GM12878 (cell line): Measurements from ENCODE around the gene GPC3. TPM values are rescaled to one million over a fixed set of nuclear protein-coding genes. Genes with fewer than 3 reads are reported as not detected.

Source experiments
- ATAC-seq: fragments of 200-7000 bp; cut with Tn5 transposase; 3 replicates; pipeline ENCODE4 v1.9.1; 2020; ENCODE audit warnings: mild to moderate bottlenecking, moderate library complexity
- BruUV-seq: library from RNA; stranded (reverse); fragments of 400-500 nt; replicated peaks from 2 replicates; lab custom pipeline; 2021; lab: Mats Ljungman, UMichigan
- CTCF ChIA-PET: fragments of 300-600 bp; sonication (Branson Sonifier 250); formaldehyde crosslinking; extraction: SDS; loops from one replicate; lab custom pipeline; 2021; ENCODE audit warnings: inconsistent platforms; lab: Yijun Ruan, JAX
- POLR2A ChIA-PET: fragments of 350-600 bp; formaldehyde crosslinking; extraction: SDS; loops from one replicate; lab custom pipeline; 2021; ENCODE audit warnings: inconsistent platforms; lab: Charles Lee
- RAD21 ChIA-PET: fragments of 300-600 bp; sonication (Branson Sonifier 250); formaldehyde crosslinking; loops from one replicate; lab custom pipeline; 2023; ENCODE audit warnings: antibody characterized with exemption; ENCODE audit not compliant: unreplicated experiment; lab: Charles Lee
- SMC1A ChIA-PET: fragments of 300-600 bp; sonication (Branson Sonifier 250); formaldehyde crosslinking; loops from one replicate; lab custom pipeline; 2023; ENCODE audit not compliant: unreplicated experiment, uncharacterized antibody; lab: Charles Lee
- DNase-seq: peaks from one replicate; pipeline ENCODE4 v3.0.0-alpha.2; 2011; ENCODE audit warnings: low read depth, low spot score
- FAIRE-seq: peaks from 3 replicates; lab custom pipeline; 2011; peaks lifted over from hg19 to GRCh38; lab: Jason Lieb, UNC
- H2AFZ ChIP-seq: 2 replicates; pipeline ENCODE4 v1.6.0; 2011; ENCODE audit warnings: low read depth, low read length, control low read depth; ENCODE audit not compliant: control insufficient read depth
- H3K27ac ChIP-seq: 2 replicates; pipeline ENCODE4 v1.5.1; 2011; ENCODE audit warnings: control low read depth; ENCODE audit not compliant: control insufficient read depth, insufficient read depth
- H3K27me3 ChIP-seq, 2 experiments: replicated peaks in 1 of 2; 2 replicates each; pipeline versions ENCODE4 v1.6.0 to v1.6.1; 2011; ENCODE audit warnings: low read length in 1 of 2; ENCODE audit not compliant: control insufficient read depth in 2 of 2, insufficient read depth in 2 of 2
- H3K36me3 ChIP-seq, 2 experiments: 2 replicates each; pipeline ENCODE4 v1.5.1; 2011; ENCODE audit warnings: low read length in 1 of 2; ENCODE audit not compliant: control insufficient read depth in 2 of 2, insufficient read depth in 2 of 2
- H3K4me1 ChIP-seq: 2 replicates; pipeline ENCODE4 v1.6.1; 2011; ENCODE audit warnings: mild to moderate bottlenecking, low read length, moderate library complexity, mixed read lengths; ENCODE audit not compliant: control insufficient read depth, insufficient read depth
- H3K4me2 ChIP-seq: 2 replicates; pipeline ENCODE4 v1.6.0; 2011; ENCODE audit warnings: control low read depth; ENCODE audit not compliant: control insufficient read depth, insufficient read depth
- H3K4me3 ChIP-seq: fragments of 200-600 bp; sonication (generic); 2 replicates; pipeline ENCODE4 v1.5.1; 2016
- H3K79me2 ChIP-seq: 2 replicates; pipeline ENCODE4 v1.6.0; 2011; ENCODE audit warnings: low read length; ENCODE audit not compliant: control insufficient read depth, insufficient read depth
- H3K9ac ChIP-seq: 2 replicates; pipeline ENCODE4 v1.8.0; 2011; ENCODE audit warnings: low read length, control low read depth, mixed read lengths; ENCODE audit not compliant: control insufficient read depth, insufficient read depth
- H3K9me3 ChIP-seq: replicated peaks from 3 replicates; pipeline ENCODE4 v1.5.1; 2011; ENCODE audit warnings: mild to moderate bottlenecking, low read length; ENCODE audit not compliant: control insufficient read depth, insufficient read depth
- H4K20me1 ChIP-seq: 2 replicates; pipeline ENCODE4 v1.6.0; 2011; ENCODE audit not compliant: control insufficient read depth, insufficient read depth
- BCL3 ChIP-seq: IDR thresholded peaks from 2 replicates; pipeline ENCODE4 v1.6.1; 2011; ENCODE audit warnings: borderline replicate concordance, low read depth, mild to moderate bottlenecking, moderate library complexity, low read length; ENCODE audit not compliant: insufficient read depth, poor library complexity, severe bottlenecking
- CHD2 ChIP-seq: IDR thresholded peaks from 2 replicates; pipeline ENCODE4 v1.6.1; 2011; ENCODE audit warnings: low read depth, low read length, improper control_type of control experiment, borderline replicate concordance
- EED ChIP-seq: sonication (generic); IDR thresholded peaks from 2 replicates; pipeline ENCODE4 v1.6.1; 2016; ENCODE audit warnings: antibody characterized with exemption, low read depth
- ELK1 ChIP-seq: IDR thresholded peaks from 2 replicates; pipeline ENCODE4 v1.6.1; 2012; ENCODE audit warnings: low read depth, low read length, improper control_type of control experiment
- ETV6 ChIP-seq, 2 experiments: fragments of 450-650 bp in 1 of 2; IDR thresholded peaks in 1 of 2; conservative IDR thresholded peaks in 1 of 2; 2 replicates each; pipeline ENCODE4 v1.6.1; 2014; ENCODE audit warnings: antibody characterized with exemption in 1 of 2, borderline replicate concordance in 1 of 2, low read depth in 1 of 2, mild to moderate bottlenecking in 1 of 2, moderate library complexity in 1 of 2
- HDAC2 ChIP-seq: fragments of 200-600 bp; sonication (generic); IDR thresholded peaks from 2 replicates; pipeline ENCODE4 v1.6.1; 2017
- HDGF ChIP-seq: fragments of 450-650 bp; IDR thresholded peaks from 2 replicates; pipeline ENCODE4 v1.6.1; 2016; ENCODE audit warnings: antibody characterized with exemption
- KAT2A ChIP-seq: conservative IDR thresholded peaks from 2 replicates; pipeline ENCODE4 v1.6.1; 2011; ENCODE audit warnings: low read depth, low read length; ENCODE audit not compliant: control insufficient read depth
- NR2C1 ChIP-seq: fragments of 450-650 bp; IDR thresholded peaks from 2 replicates; pipeline ENCODE4 v1.6.1; 2017; ENCODE audit warnings: antibody characterized with exemption, mild to moderate bottlenecking, moderate library complexity
- RELA ChIP-seq: fragments of 450-650 bp; IDR thresholded peaks from 2 replicates; pipeline ENCODE4 v1.8.0; 2014; ENCODE audit warnings: borderline replicate concordance; ENCODE audit not compliant: partially characterized antibody
- ZNF217 ChIP-seq: fragments of 450-650 bp; IDR thresholded peaks from 2 replicates; pipeline ENCODE4 v1.6.1; 2017; ENCODE audit warnings: antibody characterized with exemption, mild to moderate bottlenecking
- WGBS: methylation state at CpG from one replicate; pipeline ENCODE4 v1.1.6; 2016; ENCODE audit warnings: low lambda C conversion rate; ENCODE audit not compliant: insufficient replicate concordance, insufficient coverage; ENCODE audit errors: missing lambda C conversion rate; 5-methylcytosine and 5-hydroxymethylcytosine counted together
- in situ Hi-C: fragments of 300-500 bp; cut with MboI; formaldehyde crosslinking; loops from 9 replicates; pipeline ENCODE4 v1.14.3; 2018; ENCODE audit warnings: mixed read lengths
- intact Hi-C: fragments of 100-400 bp; cut with micrococcal nuclease; formaldehyde crosslinking; loops from one replicate; pipeline ENCODE4 v1.14.2; 2022; ENCODE audit not compliant: unreplicated experiment
- polyA plus RNA-seq, 11 experiments: library from polyadenylated mRNA; depleted of rRNA in 4 of 11; unstranded in 6 of 11; stranded (reverse) in 5 of 11; fragments of >200 nt; fragmentation: Nextera tagmentation in 4 of 11; fragmentation: Illumina TruSeq in 1 of 11; extraction: Ambion mirVana in 4 of 11; extraction: Trizol in 1 of 11; gene quantifications; 1 replicate in 1 of 11; 2 replicates in 10 of 11; pipeline versions ENCODE4 v1.2.1 to v1.2.3, GENCODE V29; 2011 to 2016; ENCODE audit warnings: inconsistent platforms in 2 of 11, missing spikeins in 2 of 11, low read depth in 1 of 11
- total RNA-seq, 4 experiments: library from RNA; depleted of rRNA in 3 of 4; stranded (reverse); fragments of >200 nt in 3 of 4; fragmentation: Illumina TruSeq in 1 of 4; extraction: Trizol in 1 of 4; gene quantifications; 2 replicates each; pipeline versions ENCODE4 v1.2.1 to v1.2.3, GENCODE V29; 2013 to 2021

Gene GPC3
- total and polyA plus RNA-seq, 10 of the 15 experiments (the other 5 are each of a cell fraction or from before 2014, with no cell fraction given), result 0.09 to 0.82 TPM; not detected in 8

GRCh38 chrX:133602881-133603280 lies 382.5 kb downstream of the GPC3 start:
- ATAC-seq (no peak), DNase-seq (no peak), FAIRE-seq (no peak)
- H3K4me3 ChIP-seq, result no peak overlapping the region
- WGBS, result 1% methylated on average over 4 of the region's 4 CpGs
- H4K20me1 ChIP-seq, result no peaks in the 10 kb centered on the region
- no peaks in the 10 kb centered on the region for H3K4me1 ChIP-seq
- ChIA-PET RAD21 (no interaction called here), CTCF (no interaction called here), SMC1A (interaction anchor here (0.7 kb wide), 1 partner anchor 606 kb away, joined by 3 read pairs; no protein-coding TSS in a partner anchor), POLR2A (interaction anchor here (0.6 to 0.7 kb wide), 2 partner anchors 148 to 241 kb away, joined by 3 to 5 read pairs; no protein-coding TSS in a partner anchor)
- TF ChIP-seq HDGF, result no peak
- no peak for TF ChIP-seq CHD2
- no peak for TF ChIP-seq BCL3
- no peak for TF ChIP-seq KAT2A
- no peak for TF ChIP-seq ELK1
- TF ChIP-seq EED, result no peak
- no peak for TF ChIP-seq HDAC2
- TF ChIP-seq RELA, result no peak
- no peak for TF ChIP-seq ZNF217
- no peak for TF ChIP-seq NR2C1
- TF ChIP-seq ETV6 (conservative IDR thresholded peaks at IDR 0.05 in 1 of 2, IDR thresholded peaks at IDR 0.05 in 1 of 2; ENCODE audit: borderline replicate concordance in 1 of 2, low read depth in 1 of 2), result no peak
- intact Hi-C loops (no loop called here), in situ Hi-C loops (no loop called here)
- H3K9me3 ChIP-seq, result no peaks in the 10 kb centered on the region
- no peak overlapping the region for H2AFZ ChIP-seq
- H3K36me3 ChIP-seq, result no peaks in the 10 kb centered on the region
- no peak overlapping the region for H3K9ac ChIP-seq
- H3K79me2 ChIP-seq, result no peaks in the 10 kb centered on the region
- no peaks in the 10 kb centered on the region for H3K27me3 ChIP-seq
- no TSS peak for BruUV-seq
- no peak overlapping the region for H3K4me2 ChIP-seq
- H3K27ac ChIP-seq, result no peak overlapping the region
